GM10847 (cell line): ENCODE measurements around the gene DMPK.

Experiments
- POLR2A ChIP-seq: IDR thresholded peaks from 2 replicates; pipeline ENCODE4 v1.6.1; 2011; ENCODE audit not compliant: insufficient read length; ENCODE audit errors: extremely low read depth

DMPK gene

DNA sequence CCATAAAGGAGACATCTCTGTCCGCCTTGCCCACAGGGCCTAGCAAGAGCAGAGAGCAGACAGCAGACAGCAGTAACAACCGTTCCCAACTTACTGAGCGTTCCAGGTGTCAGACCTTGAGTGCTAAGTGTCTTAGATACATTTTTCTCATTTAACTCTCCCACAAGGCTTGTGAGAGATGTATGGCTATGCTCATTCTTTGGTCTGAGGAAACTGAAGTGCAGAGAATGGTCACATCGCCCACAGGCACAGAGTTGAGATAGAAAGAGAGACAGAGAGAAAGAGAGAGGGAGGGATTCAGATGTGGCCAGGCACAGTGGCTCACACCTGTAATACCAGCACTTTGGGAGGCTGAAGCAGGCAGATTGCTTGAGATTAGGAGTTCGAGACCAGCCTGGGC is 34.8 kb downstream of the DMPK start:
- TF ChIP-seq POLR2A: no peak

DNA sequence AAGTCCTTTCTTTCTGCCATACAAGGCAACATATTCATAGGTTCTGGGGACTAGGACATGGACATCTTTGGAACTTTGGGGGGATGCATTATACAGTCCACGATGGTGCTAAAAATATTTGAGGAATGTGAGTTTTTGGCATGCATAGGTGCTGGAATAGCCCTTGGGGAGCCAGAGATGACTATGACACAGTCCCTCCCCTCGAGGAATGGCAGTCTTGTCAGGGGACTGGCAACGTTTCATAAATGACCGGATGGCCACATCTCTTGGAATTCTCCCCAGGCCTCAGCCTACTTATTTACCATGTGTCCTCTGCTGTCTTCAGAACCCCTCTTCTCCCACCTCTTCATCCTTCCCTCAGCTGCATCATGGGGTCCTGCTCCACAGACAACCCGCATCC is 35.4 kb downstream of the DMPK start:
- no peak for TF ChIP-seq POLR2A

DNA sequence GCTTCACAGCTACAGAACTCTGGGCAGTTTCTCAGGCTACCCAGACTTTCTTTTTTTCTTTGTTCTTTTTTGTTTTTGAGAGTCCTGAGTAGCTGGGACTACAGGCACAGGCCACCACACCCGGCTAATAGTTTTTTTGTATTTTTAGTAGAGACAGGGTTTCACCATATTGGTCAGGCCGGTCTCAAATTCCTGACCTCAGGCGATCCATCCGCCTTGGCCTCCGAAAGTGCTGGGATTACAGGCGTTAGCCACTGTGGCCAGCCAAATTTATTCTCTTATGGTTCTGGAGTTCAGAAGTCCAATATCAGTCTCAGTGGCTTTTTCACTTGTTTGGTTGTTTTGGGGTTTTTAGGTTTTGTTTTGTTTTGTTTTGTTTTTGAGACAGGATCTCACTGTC is 36.7 kb downstream of the DMPK start:
- TF ChIP-seq POLR2A: no peak

DNA sequence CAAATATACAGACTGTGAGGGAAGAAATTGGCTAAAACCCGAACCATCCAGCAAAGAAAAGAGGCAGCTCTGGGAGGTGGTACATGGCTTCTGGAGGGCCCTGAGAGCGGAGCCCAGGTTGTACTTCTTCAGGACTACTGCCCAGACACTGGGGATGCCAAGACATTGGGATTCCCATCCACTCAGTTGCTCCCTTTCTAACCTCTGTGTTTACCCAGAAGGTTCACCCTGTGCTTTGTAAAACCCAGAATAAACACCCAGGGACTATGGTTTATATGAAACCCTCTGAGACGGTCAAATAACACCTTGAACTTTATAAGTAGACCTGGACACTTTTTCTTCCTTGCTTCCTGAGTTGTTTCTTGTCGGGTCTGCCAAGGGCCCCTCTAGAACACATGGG is 39.3 kb downstream of the DMPK start:
- no peak for TF ChIP-seq POLR2A

DNA sequence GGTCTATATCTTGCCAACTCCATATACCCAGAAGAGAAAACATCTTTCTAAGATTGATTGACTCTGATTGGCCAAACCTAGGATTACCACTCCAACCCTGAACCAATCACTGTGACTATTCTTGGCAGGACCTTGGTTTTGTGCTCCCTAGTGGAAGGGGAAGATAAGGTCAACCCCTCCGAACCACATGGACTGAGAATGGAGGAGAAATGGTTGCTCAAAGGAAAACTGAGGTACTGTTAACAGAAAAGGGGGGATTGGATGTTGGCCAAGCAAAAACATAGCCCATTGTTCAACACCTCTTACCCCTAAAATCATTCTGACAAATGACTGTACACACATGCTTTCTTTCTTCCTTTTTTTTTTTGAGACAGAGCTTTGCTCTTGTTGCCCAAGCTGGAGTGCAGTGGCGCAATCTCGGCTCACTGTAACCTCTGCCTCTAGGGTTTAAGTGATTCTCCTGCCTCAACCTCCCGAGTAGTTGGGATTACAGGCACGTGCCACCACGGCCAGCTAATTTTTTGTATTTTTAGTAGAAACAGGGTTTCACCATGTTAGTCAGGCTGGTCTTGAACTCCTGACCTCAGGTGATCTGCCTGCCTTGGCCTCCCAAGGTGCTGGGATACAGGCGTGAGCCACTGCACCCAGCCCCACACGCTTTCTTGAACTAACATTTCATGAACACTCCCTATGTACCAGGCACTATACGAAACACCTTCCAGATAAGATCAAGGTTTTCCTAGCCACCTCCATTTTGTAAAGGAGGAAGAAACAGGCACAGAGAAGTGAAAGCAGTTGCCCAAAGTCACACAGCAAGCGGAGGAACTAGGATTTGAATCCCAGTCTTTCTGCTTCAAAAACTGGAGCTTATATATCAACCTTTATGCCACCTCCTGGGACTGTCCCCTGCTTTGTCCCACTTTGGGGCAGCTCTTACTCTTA is 42.5 kb downstream of the DMPK start:
- no peak for TF ChIP-seq POLR2A

DNA sequence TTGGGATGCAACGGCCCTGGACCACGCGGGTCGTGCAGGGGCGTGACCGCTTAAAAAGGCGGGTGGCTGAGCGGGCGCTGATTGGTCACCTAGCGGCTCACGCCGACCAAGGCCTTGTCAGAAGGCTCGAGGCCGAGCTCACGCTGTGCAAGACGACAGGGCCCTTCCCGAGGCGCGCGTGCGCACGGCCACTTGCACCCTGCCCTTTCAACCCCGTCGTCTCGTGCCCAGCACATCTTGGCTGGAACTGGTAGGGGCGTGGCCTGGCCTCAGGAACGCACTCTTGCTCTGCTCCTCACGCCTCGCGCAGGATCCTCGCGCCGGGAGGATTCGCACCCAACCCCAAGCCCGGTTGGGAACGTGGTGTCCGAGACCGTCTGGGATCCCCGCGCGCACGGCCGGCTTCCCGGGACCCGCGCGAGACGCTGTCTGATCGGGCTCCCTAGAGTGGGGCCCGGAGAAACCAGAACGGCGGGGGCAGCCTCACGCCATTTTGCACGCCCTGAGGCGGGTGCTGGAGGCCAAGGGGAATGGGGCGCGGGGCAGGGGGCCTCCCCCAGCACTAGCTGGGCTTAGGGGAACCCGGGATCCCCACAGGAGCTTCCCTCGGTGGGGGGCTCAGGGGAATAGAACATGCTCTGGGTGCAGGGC is 49.0 kb downstream of the DMPK start, which contains the start of gene MEIOSIN:
MEIOSIN (plus strand) TSS at position 280 of the 651 bp plus-strand sequence. CDS start 1,938 bp downstream, outside the sequence.
- TF ChIP-seq POLR2A: no peak

DNA sequence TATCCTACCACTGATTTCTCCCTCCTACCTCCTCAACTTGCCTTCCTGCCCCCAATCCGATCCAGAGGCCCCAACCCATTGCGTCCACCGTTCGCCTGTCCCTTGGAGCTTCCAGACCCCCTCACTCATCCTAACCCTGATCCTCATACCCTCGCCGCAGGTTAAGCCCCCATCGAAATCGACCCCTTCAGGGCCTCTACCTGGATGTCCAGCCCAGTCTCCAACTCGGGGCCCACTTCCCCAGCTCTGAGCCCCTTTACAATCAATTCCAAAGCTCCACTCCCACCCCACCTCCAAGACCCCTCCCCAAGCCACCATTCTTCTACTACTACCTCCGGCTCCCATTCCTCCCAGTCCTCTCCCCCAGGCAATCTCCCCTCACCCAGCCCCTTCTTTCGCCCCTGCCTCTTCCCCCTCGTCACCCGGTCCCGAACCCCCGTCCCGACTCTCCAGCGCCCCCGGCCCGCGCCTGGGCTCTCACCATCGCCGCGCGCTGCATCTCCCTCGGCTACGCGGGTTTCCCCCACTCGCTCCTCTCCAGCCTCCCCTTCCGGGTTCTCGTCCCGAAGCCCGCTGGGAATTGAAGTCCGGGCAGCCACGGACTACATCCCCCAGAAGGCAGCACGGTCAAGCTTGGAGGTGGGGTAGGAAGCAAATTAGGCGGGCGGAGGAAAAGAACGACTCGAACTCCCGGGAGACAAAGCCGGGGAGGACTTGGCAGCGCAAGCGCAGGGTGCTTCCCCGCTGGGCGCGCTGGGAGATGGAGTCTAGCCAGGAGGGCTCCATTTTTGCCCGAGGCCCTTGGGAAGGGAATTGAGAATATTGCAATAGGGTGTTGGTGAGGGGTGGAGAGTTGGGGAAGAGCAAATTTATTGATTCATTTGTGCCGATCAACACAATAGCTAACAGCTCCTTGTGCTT is 51.7 kb downstream of the DMPK start, which contains the start of gene FBXO46:
FBXO46 (minus strand) TSS at position 529 of the 921 bp plus-strand sequence. CDS start 17,401 bp downstream, outside the sequence.
- peak; percentile 75 for TF ChIP-seq POLR2A

DNA sequence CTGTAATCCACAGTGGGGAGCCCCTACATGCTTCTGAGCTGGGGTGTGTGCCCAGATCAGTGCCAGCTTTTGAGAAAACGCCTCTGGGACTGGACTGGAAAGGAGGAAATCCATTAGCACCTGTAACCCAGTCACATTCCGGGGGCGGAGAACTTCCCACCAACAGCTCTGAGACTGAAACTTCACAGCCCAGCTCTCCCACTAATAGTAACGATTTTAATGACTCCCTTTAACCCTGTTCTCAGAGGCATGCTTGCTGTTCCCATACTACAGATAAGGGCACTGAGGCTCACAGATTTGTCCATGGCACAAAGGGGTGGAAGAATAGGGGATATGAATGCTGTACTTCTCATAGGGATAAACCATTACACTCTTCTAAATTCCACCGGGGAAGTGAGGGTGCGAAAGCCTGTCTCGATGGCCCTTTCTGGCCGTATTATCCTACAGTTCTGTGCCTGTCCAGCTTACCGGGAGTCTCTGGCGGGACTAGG is 52.4 kb downstream of the DMPK start:
- no peak for TF ChIP-seq POLR2A
